PFSK-1 (cell line): ENCODE measurements around the gene CYP2C9.

ENCODE experiments used
- POLR2AphosphoS5 ChIP-seq: IDR thresholded peaks from 2 replicates; pipeline ENCODE4 v1.6.1; 2012; ENCODE audit warnings: low read depth, mild to moderate bottlenecking, control low read depth, low read length, moderate library complexity
- SIN3A ChIP-seq: IDR thresholded peaks from 2 replicates; pipeline ENCODE4 v1.6.1; 2012; ENCODE audit warnings: mild to moderate bottlenecking, low read length, moderate library complexity, borderline replicate concordance; ENCODE audit not compliant: insufficient read depth
- TAF1 ChIP-seq: IDR thresholded peaks from 2 replicates; pipeline ENCODE4 v1.6.1; 2012; ENCODE audit warnings: low read length, control low read depth, borderline replicate concordance; ENCODE audit not compliant: insufficient read depth
- TF ChIP-seq, protein P1 (sequence below), 2 experiments: IDR thresholded peaks; 2 replicates each; pipeline versions ENCODE4 v1.6.1 to v1.8.0; 2011 to 2012; ENCODE audit warnings: low read depth in 2 of 2, low read length in 2 of 2, control low read depth in 1 of 2, inconsistent platforms in 1 of 2, mild to moderate bottlenecking in 1 of 2, moderate library complexity in 1 of 2; ENCODE audit not compliant: insufficient read depth in 1 of 2

DNA sequence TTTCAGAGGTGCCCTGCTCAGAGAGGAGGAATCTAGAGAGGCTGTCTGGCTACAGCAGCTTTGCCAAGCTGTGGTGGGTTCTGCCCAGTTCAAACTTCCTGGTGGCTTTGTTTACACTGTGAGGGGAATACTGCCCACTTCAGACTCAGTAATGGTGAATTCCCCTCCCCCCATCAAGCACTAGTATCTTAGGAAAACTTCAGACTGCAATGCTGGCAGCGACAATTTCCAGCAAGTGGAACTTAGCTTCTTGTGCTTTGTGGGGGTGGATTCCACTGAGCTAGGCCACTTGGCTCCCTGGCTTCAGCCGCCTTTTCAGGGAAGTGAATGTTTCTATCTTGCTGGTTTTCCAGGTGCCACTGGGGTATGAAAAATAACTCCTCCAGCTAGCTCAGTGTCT, 88.0 kb downstream of the CYP2C9 start:
- TF ChIP-seq POLR2AphosphoS5 (no peak), SIN3A (no peak), TAF1 (no peak)
- TF ChIP-seq, protein P1, sequence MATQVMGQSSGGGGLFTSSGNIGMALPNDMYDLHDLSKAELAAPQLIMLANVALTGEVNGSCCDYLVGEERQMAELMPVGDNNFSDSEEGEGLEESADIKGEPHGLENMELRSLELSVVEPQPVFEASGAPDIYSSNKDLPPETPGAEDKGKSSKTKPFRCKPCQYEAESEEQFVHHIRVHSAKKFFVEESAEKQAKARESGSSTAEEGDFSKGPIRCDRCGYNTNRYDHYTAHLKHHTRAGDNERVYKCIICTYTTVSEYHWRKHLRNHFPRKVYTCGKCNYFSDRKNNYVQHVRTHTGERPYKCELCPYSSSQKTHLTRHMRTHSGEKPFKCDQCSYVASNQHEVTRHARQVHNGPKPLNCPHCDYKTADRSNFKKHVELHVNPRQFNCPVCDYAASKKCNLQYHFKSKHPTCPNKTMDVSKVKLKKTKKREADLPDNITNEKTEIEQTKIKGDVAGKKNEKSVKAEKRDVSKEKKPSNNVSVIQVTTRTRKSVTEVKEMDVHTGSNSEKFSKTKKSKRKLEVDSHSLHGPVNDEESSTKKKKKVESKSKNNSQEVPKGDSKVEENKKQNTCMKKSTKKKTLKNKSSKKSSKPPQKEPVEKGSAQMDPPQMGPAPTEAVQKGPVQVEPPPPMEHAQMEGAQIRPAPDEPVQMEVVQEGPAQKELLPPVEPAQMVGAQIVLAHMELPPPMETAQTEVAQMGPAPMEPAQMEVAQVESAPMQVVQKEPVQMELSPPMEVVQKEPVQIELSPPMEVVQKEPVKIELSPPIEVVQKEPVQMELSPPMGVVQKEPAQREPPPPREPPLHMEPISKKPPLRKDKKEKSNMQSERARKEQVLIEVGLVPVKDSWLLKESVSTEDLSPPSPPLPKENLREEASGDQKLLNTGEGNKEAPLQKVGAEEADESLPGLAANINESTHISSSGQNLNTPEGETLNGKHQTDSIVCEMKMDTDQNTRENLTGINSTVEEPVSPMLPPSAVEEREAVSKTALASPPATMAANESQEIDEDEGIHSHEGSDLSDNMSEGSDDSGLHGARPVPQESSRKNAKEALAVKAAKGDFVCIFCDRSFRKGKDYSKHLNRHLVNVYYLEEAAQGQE (IDR thresholded peaks at IDR 0.05; ENCODE audit: insufficient read depth in 1 of 2, low read depth in 2 of 2, low read length in 2 of 2): no peak
